Calu3 (cell line): Measurements from ENCODE around the gene YARS1. TPM values are rescaled to one million over a fixed set of nuclear protein-coding genes. Genes with fewer than 3 reads are reported as not detected.

ENCODE experiments used
- BruUV-seq: library from RNA; stranded (reverse); fragments of 400-500 nt; replicated peaks from 2 replicates; lab custom pipeline; 2021; lab: Mats Ljungman, UMichigan
- CTCF ChIA-PET: fragments of 300-600 bp; sonication (Branson Sonifier 250); formaldehyde crosslinking; loops from one replicate; lab custom pipeline; 2022; ENCODE audit warnings: antibody characterized with exemption; lab: Charles Lee
- DNase-seq: peaks from one replicate; pipeline ENCODE4 v3.0.0; 2022
- H3K27ac Mint-ChIP-seq: one replicate; pipeline ENCODE4 v1.8.0; 2022; ENCODE audit warnings: mixed read lengths; ENCODE audit not compliant: unreplicated experiment
- H3K27me3 Mint-ChIP-seq: one replicate; pipeline ENCODE4 v1.8.0; 2022; ENCODE audit warnings: mixed read lengths; ENCODE audit not compliant: unreplicated experiment
- H3K36me3 Mint-ChIP-seq: one replicate; pipeline ENCODE4 v1.8.0; 2022; ENCODE audit warnings: mild to moderate bottlenecking, moderate library complexity, mixed read lengths; ENCODE audit not compliant: insufficient read depth, unreplicated experiment
- H3K4me1 Mint-ChIP-seq: one replicate; pipeline ENCODE4 v1.8.0; 2022; ENCODE audit warnings: mild to moderate bottlenecking, low read depth, mixed read lengths; ENCODE audit not compliant: unreplicated experiment
- H3K4me3 Mint-ChIP-seq: one replicate; pipeline ENCODE4 v1.8.0; 2022; ENCODE audit warnings: mild to moderate bottlenecking, low read depth, moderate library complexity, mixed read lengths; ENCODE audit not compliant: unreplicated experiment
- H3K9me3 Mint-ChIP-seq: one replicate; pipeline ENCODE4 v1.8.0; 2022; ENCODE audit warnings: low read depth, mixed read lengths; ENCODE audit not compliant: unreplicated experiment
- intact Hi-C: fragments of 100-400 bp; cut with micrococcal nuclease; formaldehyde crosslinking; loops from one replicate; pipeline ENCODE4 v1.10.0; 2022; ENCODE audit not compliant: unreplicated experiment
- total RNA-seq: library from RNA; stranded (reverse); gene quantifications from 2 replicates; pipeline ENCODE4 v1.2.3, GENCODE V29; 2022
- TF ChIP-seq, protein P1 (sequence below): fragments of 200-600 bp; IDR thresholded peaks from one replicate; pipeline ENCODE4 v1.8.0; 2022; ENCODE audit warnings: antibody characterized with exemption; ENCODE audit not compliant: unreplicated experiment

YARS1 gene
- total RNA-seq, 1 experiment from 2014 or later, result 188 TPM

DNA sequence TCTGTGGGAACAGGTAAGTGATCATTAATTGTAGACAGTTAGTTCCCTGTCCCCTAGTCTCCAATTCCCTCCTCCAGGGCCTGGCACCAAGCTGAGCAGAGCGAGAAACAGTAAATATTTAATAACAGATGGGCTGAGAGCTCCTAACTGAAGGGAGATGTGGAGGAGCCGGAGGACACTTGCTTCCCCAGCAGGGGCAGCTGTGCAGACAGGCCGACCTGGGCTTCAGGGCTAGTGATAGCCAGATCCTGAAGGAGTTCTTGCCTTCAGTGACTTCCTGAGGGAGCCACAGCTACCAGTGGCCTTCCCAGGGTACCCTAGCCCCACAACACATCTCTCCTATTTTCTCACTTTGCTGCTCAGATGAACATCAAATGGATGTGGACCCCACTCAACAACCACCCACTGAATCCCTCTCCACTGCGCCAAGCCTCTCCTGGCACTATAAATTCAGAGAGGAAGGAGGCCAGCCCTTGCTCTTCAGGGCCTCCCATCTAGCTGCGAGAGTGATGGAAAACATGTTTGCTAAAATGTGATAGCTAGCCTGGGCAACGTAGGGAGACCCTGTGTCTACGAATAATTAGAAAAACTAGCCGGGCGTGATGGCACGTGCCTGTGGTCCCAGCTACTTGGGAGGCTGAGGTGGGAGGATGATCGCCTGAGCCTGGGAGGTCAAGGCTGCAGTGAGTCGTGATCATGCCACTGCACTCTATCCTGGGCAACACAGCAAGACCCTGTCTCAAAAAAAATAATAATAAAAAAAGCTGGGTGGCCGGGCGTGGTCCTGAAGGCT, 87.7 kb downstream of the YARS1 start:
- Mint-ChIP-seq H3K36me3 (no peaks in the 10 kb centered on the region), H3K9me3 (no peaks in the 10 kb centered on the region), H3K4me1 (peaks cover 13% of the 10 kb centered on the region), H3K27me3 (no peaks in the 10 kb centered on the region), H3K27ac (no peak overlapping the region), H3K4me3 (no peak overlapping the region)
- intact Hi-C loops, result no loop called here
- BruUV-seq, result no TSS peak
- TF ChIP-seq, protein P1, sequence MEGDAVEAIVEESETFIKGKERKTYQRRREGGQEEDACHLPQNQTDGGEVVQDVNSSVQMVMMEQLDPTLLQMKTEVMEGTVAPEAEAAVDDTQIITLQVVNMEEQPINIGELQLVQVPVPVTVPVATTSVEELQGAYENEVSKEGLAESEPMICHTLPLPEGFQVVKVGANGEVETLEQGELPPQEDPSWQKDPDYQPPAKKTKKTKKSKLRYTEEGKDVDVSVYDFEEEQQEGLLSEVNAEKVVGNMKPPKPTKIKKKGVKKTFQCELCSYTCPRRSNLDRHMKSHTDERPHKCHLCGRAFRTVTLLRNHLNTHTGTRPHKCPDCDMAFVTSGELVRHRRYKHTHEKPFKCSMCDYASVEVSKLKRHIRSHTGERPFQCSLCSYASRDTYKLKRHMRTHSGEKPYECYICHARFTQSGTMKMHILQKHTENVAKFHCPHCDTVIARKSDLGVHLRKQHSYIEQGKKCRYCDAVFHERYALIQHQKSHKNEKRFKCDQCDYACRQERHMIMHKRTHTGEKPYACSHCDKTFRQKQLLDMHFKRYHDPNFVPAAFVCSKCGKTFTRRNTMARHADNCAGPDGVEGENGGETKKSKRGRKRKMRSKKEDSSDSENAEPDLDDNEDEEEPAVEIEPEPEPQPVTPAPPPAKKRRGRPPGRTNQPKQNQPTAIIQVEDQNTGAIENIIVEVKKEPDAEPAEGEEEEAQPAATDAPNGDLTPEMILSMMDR, result no peak
- CTCF ChIA-PET, result interaction anchor here (1.4 kb wide), 1 partner anchor 17 kb away, joined by 15 read pairs; no protein-coding TSS in a partner anchor
- no peak for DNase-seq

DNA sequence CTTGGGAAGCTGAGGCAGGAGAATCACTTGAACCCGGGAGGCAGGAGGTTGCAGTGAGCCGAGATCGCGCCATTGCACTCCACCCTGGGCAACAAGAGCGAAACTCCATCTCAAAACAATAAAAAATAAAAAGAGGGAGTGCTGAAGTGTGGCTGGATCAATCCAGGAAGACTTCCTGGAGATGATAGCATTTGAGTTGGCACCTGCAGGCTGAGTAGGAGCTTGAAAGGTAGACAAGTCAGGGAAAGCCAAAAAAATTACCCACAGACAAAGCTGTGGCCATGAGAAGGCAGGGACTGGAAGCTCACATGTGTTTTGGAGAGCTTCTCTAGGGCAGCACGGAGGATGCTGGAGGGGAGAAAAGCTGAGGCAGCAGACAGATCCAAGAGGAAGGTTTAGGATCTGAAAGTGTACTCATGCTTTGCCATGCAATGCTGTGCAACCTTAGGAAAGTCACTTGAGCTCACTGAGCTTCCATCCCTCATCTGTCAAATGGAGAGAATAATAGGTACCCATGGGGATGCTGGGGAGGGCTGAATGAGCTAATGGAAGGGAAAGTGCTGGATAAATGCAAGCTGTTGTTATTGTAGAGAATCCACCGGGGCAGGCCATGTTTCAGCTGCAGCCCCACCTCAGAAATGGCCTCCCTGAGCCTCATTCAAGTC, 88.6 kb downstream of the YARS1 start:
- H3K4me1 Mint-ChIP-seq, result peaks cover 13% of the 10 kb centered on the region
- H3K27ac Mint-ChIP-seq, result no peak overlapping the region
- no peaks in the 10 kb centered on the region for H3K36me3 Mint-ChIP-seq
- no TSS peak for BruUV-seq
- no peaks in the 10 kb centered on the region for H3K27me3 Mint-ChIP-seq
- intact Hi-C loops, result no loop called here
- H3K9me3 Mint-ChIP-seq, result no peaks in the 10 kb centered on the region
- DNase-seq, result no peak
- TF ChIP-seq, protein P1, result no peak
- H3K4me3 Mint-ChIP-seq, result no peak overlapping the region
- CTCF ChIA-PET, result no interaction called here

DNA sequence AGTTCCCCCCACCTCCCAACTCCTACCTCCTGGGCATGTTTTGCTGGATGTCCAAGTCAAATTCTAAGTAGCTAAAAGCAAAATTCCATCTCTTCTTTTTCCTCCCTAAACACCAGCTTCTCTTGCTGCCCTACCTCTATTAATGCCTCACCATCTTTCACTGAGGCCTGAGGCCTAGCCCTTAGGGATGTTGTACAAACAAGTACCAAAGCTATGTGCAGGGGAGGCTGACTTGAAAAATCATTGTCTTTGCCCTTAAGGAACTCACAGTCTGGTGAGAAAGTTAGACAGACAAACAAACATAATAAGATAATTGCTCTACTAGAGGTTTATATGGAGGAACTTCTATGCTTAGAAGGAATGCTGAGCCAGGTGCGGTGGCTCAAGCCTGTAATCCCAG, 89.3 kb downstream of the YARS1 start:
- Mint-ChIP-seq H3K27me3 (no peaks in the 10 kb centered on the region), H3K4me1 (peaks cover 13% of the 10 kb centered on the region), H3K9me3 (no peaks in the 10 kb centered on the region), H3K27ac (no peak overlapping the region), H3K36me3 (no peaks in the 10 kb centered on the region), H3K4me3 (no peak overlapping the region)
- CTCF ChIA-PET, result no interaction called here
- intact Hi-C loops, result no loop called here
- TF ChIP-seq, protein P1, result no peak
- BruUV-seq, result no TSS peak
- DNase-seq, result no peak

DNA sequence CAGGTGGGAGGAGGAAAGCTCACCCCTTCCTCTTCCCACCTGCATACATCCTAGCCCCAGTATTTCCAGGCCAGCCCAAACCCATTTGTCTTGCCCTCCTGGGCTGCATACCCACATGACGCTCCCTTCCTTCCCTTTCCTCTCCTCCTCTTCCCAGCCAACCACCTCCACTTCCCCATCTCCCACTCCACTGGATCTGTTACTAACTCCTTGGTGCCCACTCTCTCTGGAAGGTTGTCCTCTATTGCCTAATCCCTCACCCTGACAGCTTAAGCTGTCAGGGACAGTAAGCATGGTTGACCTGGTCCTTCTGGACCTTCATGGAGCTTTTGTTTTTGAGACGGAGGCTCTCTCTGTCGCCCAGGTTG, 91.6 kb downstream of the YARS1 start:
- intact Hi-C loops, result no loop called here
- DNase-seq, result no peak
- H3K27ac Mint-ChIP-seq, result peak overlapping the region; percentile 19
- H3K27me3 Mint-ChIP-seq, result no peaks in the 10 kb centered on the region
- no peak overlapping the region for H3K4me3 Mint-ChIP-seq
- H3K4me1 Mint-ChIP-seq, result peaks cover 13% of the 10 kb centered on the region
- TF ChIP-seq, protein P1, result no peak
- BruUV-seq, result no TSS peak
- CTCF ChIA-PET, result no interaction called here
- H3K9me3 Mint-ChIP-seq, result peaks cover 3% of the 10 kb centered on the region
- H3K36me3 Mint-ChIP-seq, result no peaks in the 10 kb centered on the region

Other genes starting within 250 kb of the YARS1 start
- gene ZBTB8OS, start 166.8 kb downstream of the YARS1 start, total RNA-seq, result 48.3 and 51.6 TPM in 2 replicates
- 232 and 242 TPM in 2 replicates for gene RBBP4, start 166.2 kb downstream of the YARS1 start, total RNA-seq
- 0.19 and 0.51 TPM in 2 replicates for gene SYNC, start 114.6 kb downstream of the YARS1 start, total RNA-seq
- 57.4 and 61.1 TPM in 2 replicates for gene S100PBP, start 295 bp upstream of the YARS1 start, total RNA-seq
- 0.15 TPM in 1 of 2 replicates, not detected in the other for gene FNDC5, start 53.6 kb upstream of the YARS1 start, total RNA-seq
- gene HPCA, start 69.1 kb upstream of the YARS1 start, total RNA-seq, result not detected in 2 replicates
- gene TMEM54, start 84.0 kb upstream of the YARS1 start, total RNA-seq, result 95.9 and 117 TPM in 2 replicates
- 21.5 and 23.2 TPM in 2 replicates for gene RNF19B, start 147.5 kb upstream of the YARS1 start, total RNA-seq
- 226 and 233 TPM in 2 replicates for gene AK2, start 219.5 kb upstream of the YARS1 start, total RNA-seq